GM19035 (cell line): ENCODE data around the gene ZNF480.
"Not testable (repeated sequence)": the region's sequence is repeated elsewhere in the genome, so short reads cannot be mapped to it uniquely, and the experiment has no call there.

Experiments
- ATAC-seq: cut with Tn5 transposase; IDR thresholded peaks from one replicate; pipeline ENCODE4 v1.9.1; 2021; ENCODE audit not compliant: unreplicated experiment

Gene ZNF480

DNA sequence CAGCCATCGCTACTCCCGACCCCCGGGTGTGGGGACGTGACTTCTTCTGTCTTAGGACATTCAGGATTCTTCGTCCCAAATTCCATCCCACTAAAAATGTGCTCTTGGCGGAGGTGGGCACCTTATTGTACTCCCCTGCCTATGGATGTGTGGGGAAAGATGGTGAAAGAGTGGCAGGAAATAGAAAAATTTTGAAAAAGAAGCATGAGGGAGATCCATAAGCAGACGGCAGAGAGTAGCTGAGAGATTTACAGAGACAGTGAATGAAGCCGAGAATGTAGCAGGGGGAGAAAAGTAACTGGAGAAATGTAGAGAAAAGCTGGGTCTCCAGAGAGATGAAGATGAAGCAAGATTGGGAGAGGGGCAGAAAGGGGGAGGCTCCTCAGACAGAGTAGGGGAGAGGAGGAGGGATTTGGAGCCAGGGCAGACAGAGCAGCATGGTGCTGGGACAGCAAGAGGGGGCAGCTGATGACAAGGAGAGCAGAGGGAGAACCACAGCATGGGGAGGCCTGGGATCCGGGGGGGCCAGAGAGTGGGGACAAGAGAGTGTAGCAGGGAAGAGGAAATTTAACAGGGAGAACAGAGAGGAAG is 39.9 kb downstream of the ZNF480 start:
- ATAC-seq: no peak

DNA sequence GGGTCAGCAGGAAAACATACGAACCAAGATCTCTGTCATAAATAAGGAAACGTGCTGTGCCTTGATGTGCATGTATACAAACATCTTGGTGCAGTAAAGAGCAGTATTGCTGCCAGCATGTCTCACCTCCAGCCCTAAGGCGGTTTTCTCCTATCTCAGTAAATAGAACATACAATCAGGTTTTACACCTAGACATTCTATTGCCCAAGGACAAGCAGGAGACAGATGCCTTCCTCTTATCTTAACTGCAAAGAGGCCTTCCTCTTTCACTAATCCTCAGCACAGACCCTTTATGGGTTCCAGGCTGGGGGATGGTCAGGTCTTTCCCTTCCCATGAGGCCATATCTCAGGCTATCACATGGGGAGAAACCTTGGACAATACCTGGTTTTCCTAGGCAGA is 42.1 kb downstream of the ZNF480 start:
- ATAC-seq: not testable (repeated sequence)

DNA sequence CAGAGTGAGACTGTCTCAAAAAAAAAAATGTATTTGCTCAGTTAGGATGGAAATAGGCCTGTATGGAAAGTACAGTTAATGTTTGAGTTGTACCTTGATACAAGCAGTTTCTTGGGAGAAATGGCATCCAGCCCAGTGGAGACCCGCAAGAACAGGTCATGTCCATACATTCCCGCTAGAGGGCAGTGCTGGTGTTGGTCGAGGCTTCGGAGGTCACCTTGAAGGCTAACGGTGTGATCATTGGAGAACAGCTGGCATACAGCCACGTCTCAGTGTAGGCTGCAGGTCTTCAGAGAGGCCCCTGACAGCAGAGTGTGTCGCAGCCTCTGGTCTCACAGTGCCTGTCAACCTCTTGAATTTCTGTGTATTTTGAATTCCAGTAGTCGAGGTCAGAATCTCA is 46.6 kb downstream of the ZNF480 start:
- ATAC-seq: no peak

DNA sequence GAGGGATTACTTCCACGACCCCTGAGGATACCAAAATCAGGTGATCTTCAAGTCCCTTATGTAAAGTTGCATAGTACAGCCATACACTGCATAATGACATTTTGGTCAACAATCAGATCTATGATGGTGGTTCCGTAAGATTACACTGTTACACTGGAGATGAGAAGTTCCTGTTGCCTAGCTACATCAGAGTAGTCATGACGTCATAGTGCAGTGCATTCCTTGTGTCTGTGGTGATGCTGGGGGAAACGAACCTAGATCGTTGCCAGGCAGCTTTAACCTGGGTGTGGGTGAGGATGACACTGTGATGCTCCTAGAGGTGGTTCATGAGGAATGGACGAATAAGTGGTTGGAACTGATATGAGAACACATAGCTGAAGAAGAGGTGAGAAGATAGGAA is 48.2 kb downstream of the ZNF480 start:
- no peak for ATAC-seq

DNA sequence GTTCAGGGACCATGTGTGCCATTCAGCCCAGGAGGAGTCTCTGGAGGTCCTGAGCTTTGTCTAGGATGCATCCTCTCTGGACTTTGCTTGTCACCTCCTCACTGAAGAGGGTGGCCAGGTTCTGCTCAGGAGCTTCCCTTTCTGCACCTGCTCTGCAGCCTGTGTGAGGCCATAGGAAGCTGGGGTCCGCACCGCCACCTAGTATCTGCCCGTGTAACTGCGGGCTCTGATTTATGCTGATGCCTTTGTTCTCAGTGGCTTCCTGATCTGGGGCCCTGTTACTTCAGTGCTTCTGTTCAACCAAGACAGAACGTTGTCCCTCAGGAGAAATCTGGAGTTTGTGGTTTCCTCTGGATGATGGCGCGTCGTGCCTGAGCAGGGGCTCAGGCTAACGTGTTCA is 54.5 kb downstream of the ZNF480 start:
- ATAC-seq: no peak

DNA sequence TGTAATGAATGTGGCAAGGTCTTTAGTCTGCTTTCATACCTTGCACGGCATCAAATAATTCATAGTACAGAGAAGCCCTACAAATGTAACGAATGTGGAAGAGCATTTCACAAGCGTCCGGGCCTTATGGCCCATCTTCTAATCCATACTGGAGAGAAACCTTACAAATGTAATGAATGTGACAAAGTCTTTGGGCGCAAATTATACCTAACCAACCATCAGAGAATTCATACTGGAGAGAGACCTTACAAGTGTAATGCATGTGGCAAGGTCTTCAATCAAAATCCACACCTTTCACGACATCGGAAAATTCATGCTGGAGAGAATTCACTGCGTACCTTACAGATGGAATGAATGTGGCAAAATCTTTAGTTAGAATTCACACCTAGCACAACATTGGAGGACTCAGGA is 69.5 kb downstream of the ZNF480 start:
- ATAC-seq: no peak

DNA sequence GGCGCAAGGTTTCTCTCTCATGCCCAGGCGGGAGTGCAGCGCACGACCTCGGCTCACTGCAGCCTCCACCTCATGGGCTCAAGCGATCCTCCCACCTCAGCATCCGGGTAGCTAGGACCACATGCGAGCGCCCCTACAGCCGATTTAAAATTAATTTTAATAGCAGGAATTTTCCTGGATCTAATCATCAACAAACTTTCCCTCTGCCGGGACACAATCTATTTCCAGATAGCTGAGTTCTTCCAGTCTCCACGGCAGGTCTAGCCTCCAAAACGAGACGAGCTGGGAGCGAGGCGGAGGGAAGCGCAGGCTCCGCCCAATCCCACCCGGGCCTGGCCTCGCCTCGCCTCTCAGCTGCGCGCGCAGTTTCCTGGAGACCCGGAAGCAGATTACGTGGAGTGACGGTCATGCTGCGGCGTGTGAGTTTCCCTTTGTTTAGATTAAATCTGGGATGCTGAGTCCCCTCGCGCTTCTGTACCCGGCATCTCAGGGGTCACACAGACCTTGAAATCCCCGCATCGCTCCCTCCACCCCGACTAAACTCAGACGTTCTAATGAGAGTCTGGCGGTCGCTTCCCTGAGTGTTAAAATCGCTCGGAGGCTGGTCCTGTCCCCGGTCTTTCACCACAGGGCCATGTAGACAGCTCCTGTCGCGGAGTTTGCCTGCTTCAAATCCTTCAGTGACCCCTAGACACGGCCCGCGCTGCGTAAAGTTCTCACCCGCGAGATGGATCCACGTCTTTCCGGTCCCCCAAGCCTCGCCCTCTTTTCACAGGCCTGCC is 72.8 kb downstream of the ZNF480 start, which contains the start of gene ZNF880:
ZNF880 (plus strand) TSS at position 365 of the 782 bp plus-strand sequence; CDS start at position 408, 43 bp downstream.
- ATAC-seq: no peak

DNA sequence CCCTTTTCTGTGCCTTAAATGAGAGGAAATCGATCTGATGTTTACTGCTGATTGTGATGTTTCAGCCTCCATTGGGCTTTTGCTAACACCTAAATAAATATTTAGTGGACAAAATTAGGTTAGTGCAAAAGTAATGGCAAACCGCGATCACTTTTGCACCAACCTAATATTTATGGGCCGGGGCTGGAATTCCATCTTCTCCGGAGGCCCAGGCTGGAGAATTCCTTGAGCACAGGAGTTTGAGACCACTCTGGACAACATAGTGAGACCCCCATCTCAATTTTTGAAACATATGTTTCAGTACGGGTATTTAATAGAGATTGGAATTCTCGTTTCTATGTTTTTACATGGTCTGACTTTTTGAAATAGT is 73.4 kb downstream of the ZNF480 start:
- ATAC-seq: no peak
